GM23338 (cell line): ENCODE data around the gene SLC22A16. TPM values are rescaled to one million over a fixed set of nuclear protein-coding genes. Genes with fewer than 3 reads are reported as not detected.

Source experiments
- ATAC-seq: fragments of 200-7000 bp; cut with Tn5 transposase; 3 replicates; pipeline ENCODE4 v1.9.1; 2020
- DNase-seq: peaks from one replicate; pipeline ENCODE4 v3.0.0-alpha.2; 2015; ENCODE audit warnings: low spot score
- H2AFZ ChIP-seq: fragments of 200-600 bp; sonication (generic); 2 replicates; pipeline ENCODE4 v1.8.0; 2016; ENCODE audit warnings: antibody characterized with exemption, mild to moderate bottlenecking, moderate library complexity
- H3F3A ChIP-seq: fragments of 200-600 bp; sonication (generic); replicated peaks from 2 replicates; pipeline ENCODE4 v1.8.0; 2017; ENCODE audit warnings: antibody characterized with exemption, mixed run types, low read depth
- H3K27ac ChIP-seq: fragments of 200-600 bp; sonication (generic); 2 replicates; pipeline ENCODE4 v1.6.1; 2016; ENCODE audit warnings: low read depth
- H3K27me3 ChIP-seq: fragments of 200-600 bp; sonication (generic); 2 replicates; pipeline ENCODE4 v1.8.0; 2016; ENCODE audit warnings: mild to moderate bottlenecking, mixed run types, moderate library complexity; ENCODE audit not compliant: insufficient read depth
- H3K36me3 ChIP-seq: fragments of 200-600 bp; sonication (generic); 2 replicates; pipeline ENCODE4 v1.8.0; 2016; ENCODE audit warnings: mild to moderate bottlenecking; ENCODE audit not compliant: insufficient read depth
- H3K4me1 ChIP-seq: fragments of 200-600 bp; sonication (generic); 2 replicates; pipeline ENCODE4 v1.8.0; 2016; ENCODE audit warnings: mild to moderate bottlenecking, moderate library complexity; ENCODE audit not compliant: insufficient read depth
- H3K4me2 ChIP-seq: fragments of 200-600 bp; sonication (generic); 2 replicates; pipeline ENCODE4 v1.7.1; 2017; ENCODE audit warnings: mixed run types
- H3K4me3 ChIP-seq: fragments of 200-600 bp; sonication (generic); 2 replicates; pipeline ENCODE4 v1.6.1; 2016; ENCODE audit warnings: mixed run types
- H3K79me2 ChIP-seq: fragments of 200-600 bp; sonication (generic); replicated peaks from 2 replicates; pipeline ENCODE4 v1.8.0; 2017; ENCODE audit warnings: mild to moderate bottlenecking; ENCODE audit not compliant: insufficient read depth
- H3K9me2 ChIP-seq: fragments of 200-600 bp; sonication (generic); 2 replicates; pipeline ENCODE4 v1.8.0; 2017; ENCODE audit not compliant: insufficient read depth
- H4K20me1 ChIP-seq: fragments of 200-600 bp; sonication (generic); replicated peaks from 2 replicates; pipeline ENCODE4 v1.8.0; 2017; ENCODE audit warnings: mild to moderate bottlenecking; ENCODE audit not compliant: insufficient read depth
- H3K27ac Mint-ChIP-seq: 2 replicates; pipeline ENCODE4 v1.8.0; 2020; ENCODE audit warnings: inconsistent platforms, mild to moderate bottlenecking, moderate library complexity, mixed read lengths
- H3K27me3 Mint-ChIP-seq: 3 replicates; pipeline ENCODE4 v1.8.0; 2022; ENCODE audit warnings: low read depth, mild to moderate bottlenecking, moderate library complexity, mixed read lengths, inconsistent platforms; ENCODE audit not compliant: insufficient read depth, poor library complexity
- H3K36me3 Mint-ChIP-seq: 3 replicates; pipeline ENCODE4 v1.8.0; 2021; ENCODE audit warnings: low read depth, mild to moderate bottlenecking, inconsistent platforms, moderate library complexity, mixed read lengths
- H3K4me1 Mint-ChIP-seq: 3 replicates; pipeline ENCODE4 v1.8.0; 2020; ENCODE audit warnings: mild to moderate bottlenecking, inconsistent platforms, mixed read lengths
- H3K4me3 Mint-ChIP-seq: 3 replicates; pipeline ENCODE4 v1.8.0; 2021; ENCODE audit warnings: moderate library complexity, mild to moderate bottlenecking, inconsistent platforms, mixed read lengths
- H3K9me3 Mint-ChIP-seq: 3 replicates; pipeline ENCODE4 v1.8.0; 2020; ENCODE audit warnings: moderate library complexity, mild to moderate bottlenecking, inconsistent platforms, mixed read lengths
- CTCF ChIP-seq, 2 experiments: fragments of 200-600 bp in 1 of 2; sonication (generic) in 1 of 2; conservative IDR thresholded peaks; 2 replicates each; pipeline versions ENCODE4 v1.5.1 to v1.6.1; 2016 to 2017; ENCODE audit warnings: antibody characterized with exemption in 2 of 2, low read depth in 2 of 2, mild to moderate bottlenecking in 2 of 2, moderate library complexity in 1 of 2
- ETS1 ChIP-seq: IDR thresholded peaks from 2 replicates; pipeline ENCODE4 v1.6.1; 2016; ENCODE audit warnings: antibody characterized with exemption
- EZH2phosphoT487 ChIP-seq: fragments of 200-600 bp; sonication (generic); IDR thresholded peaks from one replicate; pipeline ENCODE4 v1.8.1; 2018; ENCODE audit warnings: antibody characterized with exemption; ENCODE audit not compliant: unreplicated experiment
- JUNB ChIP-seq: IDR thresholded peaks from one replicate; pipeline ENCODE4 v1.6.1; 2016; ENCODE audit warnings: antibody characterized with exemption; ENCODE audit not compliant: unreplicated experiment
- NANOG ChIP-seq: IDR thresholded peaks from 2 replicates; pipeline ENCODE4 v1.6.1; 2016; ENCODE audit warnings: antibody characterized with exemption, borderline replicate concordance
- STAT1 ChIP-seq: IDR thresholded peaks from one replicate; pipeline ENCODE4 v1.6.1; 2016; ENCODE audit warnings: antibody characterized with exemption; ENCODE audit not compliant: unreplicated experiment
- ZNF114 ChIP-seq: fragments of 250-450 bp; sonication (Bioruptor Pico); IDR thresholded peaks from 2 replicates; pipeline ENCODE4 v1.5.0; 2020; ENCODE audit warnings: mild to moderate bottlenecking, moderate library complexity
- ZNF331 ChIP-seq: fragments of 250-450 bp; sonication (Bioruptor Pico); IDR thresholded peaks from 2 replicates; pipeline ENCODE4 v1.5.0; 2020; ENCODE audit warnings: low read depth, mild to moderate bottlenecking, moderate library complexity
- ZNF462 ChIP-seq: fragments of 250-450 bp; sonication (Bioruptor Pico); IDR thresholded peaks from 2 replicates; pipeline ENCODE4 v1.5.0; 2020; ENCODE audit warnings: mild to moderate bottlenecking, moderate library complexity
- polyA plus RNA-seq: library from polyadenylated mRNA; unstranded; fragments of >200 nt; fragmentation: Nextera tagmentation; extraction: Ambion mirVana; gene quantifications from 2 replicates; pipeline ENCODE4 v1.2.1, GENCODE V29; 2016
- total RNA-seq: library from RNA; depleted of rRNA; stranded (reverse); fragments of >200 nt; shearing (Covaris generic); gene quantifications from 2 replicates; pipeline ENCODE4 v1.2.3, GENCODE V29; 2014

Gene SLC22A16
- total and polyA plus RNA-seq, 2 experiments from 2014 or later, result 0.37 to 0.42 TPM

- TF ChIP-seq ETS1, result no peak
- TF ChIP-seq CTCF (conservative IDR thresholded peaks at IDR 0.05; ENCODE audit: low read depth in 2 of 2), result no peak
- no peak for TF ChIP-seq JUNB
- TF ChIP-seq STAT1, result no peak
Measured at GRCh38 chr6:110520209-110520965, 44.0 kb upstream of the SLC22A16 start (continued).

GRCh38 chr6:110517601-110518281, 41.3 kb upstream of the SLC22A16 start:
- Histone ChIP-seq H3K4me3 (no peak overlapping the region), H3K36me3 (no peaks in the 10 kb centered on the region), H2AFZ (0 out of 2 replicates have a peak overlapping the region, but pooled peaks have one; percentile 3), H3K27ac (no peak overlapping the region), H3K4me2 (no peak overlapping the region), H3K27me3 (no peaks in the 10 kb centered on the region), H3F3A (no peaks in the 10 kb centered on the region), H3K9me2 (no peaks in the 10 kb centered on the region), H3K79me2 (no peaks in the 10 kb centered on the region), H4K20me1 (no peaks in the 10 kb centered on the region), H3K4me1 (peaks cover 9% of the 10 kb centered on the region; the same call in 1 of the 2 replicates)
- ATAC-seq (peak; percentile 29; the same call in 2 of the 3 replicates), DNase-seq (no peak)
- Mint-ChIP-seq H3K9me3 (no peaks in the 10 kb centered on the region), H3K4me1 (peaks cover 27% of the 10 kb centered on the region), H3K4me3 (no peak overlapping the region), H3K27ac (no peak overlapping the region), H3K36me3 (no peaks in the 10 kb centered on the region), H3K27me3 (no peaks in the 10 kb centered on the region)
- no peak for TF ChIP-seq ZNF331 (CRISPR knock-in tag)
- no peak for TF ChIP-seq STAT1
- no peak for TF ChIP-seq CTCF (conservative IDR thresholded peaks at IDR 0.05; ENCODE audit: low read depth in 2 of 2)
- no peak for TF ChIP-seq NANOG
- no peak for TF ChIP-seq JUNB
- TF ChIP-seq EZH2phosphoT487, result no peak
- TF ChIP-seq ETS1, result no peak
- TF ChIP-seq ZNF114 (CRISPR knock-in tag), result no peak
- TF ChIP-seq ZNF462, result no peak
